HepG2 (cell line): ENCODE data around the gene CD9.

Experiments used
- EP300 ChIP-seq, 3 experiments: sonication (generic) in 1 of 3; formaldehyde crosslinking in 1 of 3; IDR thresholded peaks; 2 replicates each; pipeline versions ENCODE4 v1.5.1 to v1.6.1; 2011 to 2020; ENCODE audit warnings: low read depth in 2 of 3, low read length in 2 of 3, borderline replicate concordance in 1 of 3, improper control_type of control experiment in 1 of 3, mild to moderate bottlenecking in 1 of 3, missing genetic modification reagents in 1 of 3, moderate library complexity in 1 of 3
- ZNF224 ChIP-seq: sonication (generic); formaldehyde crosslinking; IDR thresholded peaks from 2 replicates; pipeline ENCODE4 v1.5.0; 2020; ENCODE audit warnings: mild to moderate bottlenecking, missing genetic modification reagents
- TF ChIP-seq, protein P1 (sequence below): sonication (generic); formaldehyde crosslinking; IDR thresholded peaks from 2 replicates; pipeline ENCODE4 v1.4.0; 2020; ENCODE audit warnings: mild to moderate bottlenecking, missing genetic modification reagents

DNA sequence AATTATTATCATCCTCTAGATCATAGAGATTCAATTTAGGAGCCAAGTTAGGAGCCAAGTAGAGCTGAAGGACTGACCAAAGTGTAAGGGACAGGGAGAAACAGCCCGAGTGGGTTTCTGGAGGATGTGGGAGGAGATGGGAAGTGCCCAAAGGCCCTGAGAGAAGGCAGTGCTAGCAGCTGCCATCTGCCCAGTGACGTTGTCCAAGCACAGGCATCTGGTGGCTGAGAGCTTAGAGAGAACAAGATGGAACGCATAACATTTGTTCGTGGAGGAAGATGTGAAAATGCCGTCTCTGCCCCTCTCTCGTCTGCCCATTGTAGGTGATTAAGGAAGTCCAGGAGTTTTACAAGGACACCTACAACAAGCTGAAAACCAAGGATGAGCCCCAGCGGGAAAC lies 34.7 kb downstream of the CD9 start:
- TF ChIP-seq ZNF224 (CRISPR knock-in tag): no peak
- no peak for TF ChIP-seq EP300 (IDR thresholded peaks at IDR 0.05; ENCODE audit: low read depth in 2 of 2, low read length in 2 of 2)
- no peak for TF ChIP-seq EP300 (CRISPR knock-in tag; IDR thresholded peaks at IDR 0.05; ENCODE audit: borderline replicate concordance)
- TF ChIP-seq, protein P1, sequence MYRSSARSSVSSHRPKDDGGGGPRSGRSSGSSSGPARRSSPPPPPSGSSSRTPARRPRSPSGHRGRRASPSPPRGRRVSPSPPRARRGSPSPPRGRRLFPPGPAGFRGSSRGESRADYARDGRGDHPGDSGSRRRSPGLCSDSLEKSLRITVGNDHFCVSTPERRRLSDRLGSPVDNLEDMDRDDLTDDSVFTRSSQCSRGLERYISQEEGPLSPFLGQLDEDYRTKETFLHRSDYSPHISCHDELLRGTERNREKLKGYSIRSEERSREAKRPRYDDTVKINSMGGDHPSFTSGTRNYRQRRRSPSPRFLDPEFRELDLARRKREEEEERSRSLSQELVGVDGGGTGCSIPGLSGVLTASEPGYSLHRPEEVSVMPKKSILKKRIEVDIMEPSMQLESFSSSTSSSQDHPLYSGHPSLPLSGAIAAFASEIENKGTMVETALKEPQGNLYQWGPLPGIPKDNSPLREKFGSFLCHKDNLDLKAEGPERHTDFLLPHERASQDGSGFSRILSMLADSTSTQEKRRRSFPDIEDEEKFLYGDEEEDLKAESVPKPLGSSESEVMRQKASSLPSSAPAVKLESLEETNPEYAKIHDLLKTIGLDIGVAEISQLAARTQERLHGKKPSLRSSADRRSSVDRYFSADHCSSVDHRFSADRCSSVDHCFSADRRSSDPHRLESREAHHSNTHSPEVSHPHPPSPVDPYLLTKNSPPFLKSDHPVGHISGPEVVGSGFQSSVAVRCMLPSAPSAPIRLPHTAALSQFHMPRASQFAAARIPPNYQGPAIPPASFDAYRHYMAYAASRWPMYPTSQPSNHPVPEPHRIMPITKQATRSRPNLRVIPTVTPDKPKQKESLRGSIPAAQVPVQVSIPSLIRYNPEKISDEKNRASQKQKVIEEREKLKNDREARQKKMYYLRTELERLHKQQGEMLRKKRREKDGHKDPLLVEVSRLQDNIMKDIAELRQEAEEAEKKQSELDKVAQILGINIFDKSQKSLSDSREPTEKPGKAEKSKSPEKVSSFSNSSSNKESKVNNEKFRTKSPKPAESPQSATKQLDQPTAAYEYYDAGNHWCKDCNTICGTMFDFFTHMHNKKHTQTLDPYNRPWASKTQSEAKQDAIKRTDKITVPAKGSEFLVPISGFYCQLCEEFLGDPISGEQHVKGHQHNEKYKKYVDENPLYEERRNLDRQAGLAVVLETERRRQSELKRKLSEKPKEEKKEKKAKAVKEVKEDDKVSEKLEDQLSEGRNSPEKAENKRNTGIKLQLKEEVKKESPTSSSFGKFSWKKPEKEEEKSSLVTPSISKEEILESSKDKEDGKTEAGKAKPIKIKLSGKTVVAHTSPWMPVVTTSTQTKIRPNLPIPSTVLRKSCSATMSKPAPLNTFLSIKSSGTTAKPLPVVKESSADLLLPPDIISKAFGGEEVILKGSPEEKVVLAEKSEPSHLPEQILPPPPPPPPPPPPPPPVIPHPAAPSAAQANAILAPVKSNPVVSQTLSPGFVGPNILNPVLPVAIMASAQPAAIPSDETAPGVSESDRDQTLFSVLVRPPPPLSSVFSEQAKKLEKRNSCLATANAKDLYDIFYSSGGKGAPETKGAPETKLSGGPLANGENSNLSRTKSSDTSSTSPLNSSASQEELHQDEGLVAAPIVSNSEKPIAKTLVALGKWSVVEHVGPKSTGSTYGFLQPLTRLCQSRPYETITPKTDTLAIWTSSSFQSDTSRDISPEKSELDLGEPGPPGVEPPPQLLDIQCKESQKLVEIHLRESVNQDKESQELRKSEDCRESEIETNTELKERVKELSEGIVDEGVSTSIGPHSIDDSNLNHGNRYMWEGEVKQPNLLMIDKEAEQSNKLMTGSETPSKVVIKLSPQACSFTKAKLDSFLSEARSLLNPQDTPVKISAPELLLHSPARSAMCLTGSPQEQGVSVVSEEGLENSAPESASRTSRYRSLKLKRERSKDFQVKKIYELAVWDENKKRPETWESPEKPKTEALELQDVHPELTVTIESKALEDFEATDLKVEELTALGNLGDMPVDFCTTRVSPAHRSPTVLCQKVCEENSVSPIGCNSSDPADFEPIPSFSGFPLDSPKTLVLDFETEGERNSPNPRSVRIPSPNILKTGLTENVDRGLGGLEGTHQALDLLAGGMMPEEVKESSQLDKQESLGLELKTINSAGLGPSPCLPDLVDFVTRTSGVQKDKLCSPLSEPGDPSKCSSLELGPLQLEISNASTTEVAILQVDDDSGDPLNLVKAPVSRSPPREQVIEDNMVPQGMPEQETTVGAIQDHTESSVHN (CRISPR knock-in tag): no peak
